Gastroesophageal sphincter (tissue), 4 donors: Measurements from ENCODE around the gene SYCE1. TPM values are rescaled to one million over a fixed set of nuclear protein-coding genes. Genes with fewer than 3 reads are reported as not detected.
A peak's percentile ranks its signal among the peaks of the same experiment; 100 is the strongest.

Source experiments
- ATAC-seq: fragments of 150-250 bp; one replicate; pipeline ENCODE4 v1.9.1; 2016; ENCODE audit warnings: mild to moderate bottlenecking, moderate library complexity
- H3K27ac ChIP-seq, 4 donors: fragments of 200-600 bp; sonication (generic) in 3 of 4; 1 replicate in 3 of 4; 2 replicates in 1 of 4; pipeline ENCODE4 v1.5.1; 2016 to 2019
- H3K27me3 ChIP-seq: fragments of 200-600 bp; sonication (generic); one replicate; pipeline ENCODE4 v1.5.1; 2019
- H3K36me3 ChIP-seq, 2 donors: fragments of 200-600 bp; sonication (generic); one replicate each; pipeline ENCODE4 v1.5.1; 2019; ENCODE audit warnings: control low read depth in 1 of 2
- H3K4me1 ChIP-seq, 3 donors: fragments of 200-600 bp; sonication (generic); 1 replicate in 2 of 3; 2 replicates in 1 of 3; pipeline ENCODE4 v1.5.1; 2016 to 2019; ENCODE audit warnings: control low read depth in 2 of 3
- H3K4me3 ChIP-seq, 2 donors: fragments of 200-600 bp; sonication (generic); one replicate each; pipeline ENCODE4 v1.5.1; 2019; ENCODE audit warnings: mild to moderate bottlenecking in 1 of 2, moderate library complexity in 1 of 2
- H3K9me3 ChIP-seq, 3 donors: fragments of 200-600 bp; sonication (generic); one replicate each; pipeline ENCODE4 v1.5.1; 2017 to 2019; ENCODE audit warnings: control low read depth in 2 of 3
- CTCF ChIP-seq, 4 experiments: fragments of 200-600 bp in 2 of 4; fragments of 450-650 bp in 2 of 4; sonication (generic) in 1 of 4; IDR thresholded peaks; one replicate each; pipeline ENCODE4 v1.5.1; 2017 to 2019; ENCODE audit warnings: antibody characterized with exemption in 4 of 4, mild to moderate bottlenecking in 2 of 4, moderate library complexity in 2 of 4
- EP300 ChIP-seq: sonication (generic); formaldehyde crosslinking; IDR thresholded peaks from one replicate; pipeline ENCODE4 v1.6.1; 2017; ENCODE audit warnings: antibody characterized with exemption, mild to moderate bottlenecking
- POLR2A ChIP-seq, 2 donors: fragments of 450-650 bp; IDR thresholded peaks; one replicate each; pipeline ENCODE4 v1.6.1; 2017; ENCODE audit warnings: antibody characterized with exemption in 2 of 2, mild to moderate bottlenecking in 2 of 2, moderate library complexity in 1 of 2
- POLR2AphosphoS5 ChIP-seq: sonication (generic); formaldehyde crosslinking; IDR thresholded peaks from one replicate; pipeline ENCODE4 v1.6.1; 2017; ENCODE audit warnings: antibody characterized with exemption
- WGBS, 2 donors: methylation state at CpG; one replicate each; pipeline ENCODE4 v1.1.5; 2018; ENCODE audit warnings: low coverage in 1 of 2; 5-methylcytosine and 5-hydroxymethylcytosine counted together
- total RNA-seq, 4 donors: library from RNA; depleted of rRNA; stranded (reverse); fragments of >200 nt; gene quantifications; one replicate each; pipeline ENCODE4 v1.1.0, GENCODE V29; 2016

The SYCE1 gene
- total RNA-seq, 4 donors from 2014 or later, result 0.39 to 10.4 TPM; not detected in 2

- peaks cover 16% of the 10 kb centered on the region for H3K27me3 ChIP-seq
- H3K36me3 ChIP-seq, result peaks cover 0 to 42% of the 10 kb centered on the region in 2 donors
- H3K9me3 ChIP-seq, result no peaks in the 10 kb centered on the region
- peaks cover 0 to 4% (median 0%) of the 10 kb centered on the region in 3 donors for H3K4me1 ChIP-seq
- ATAC-seq, result no peak
- 58 to 85% methylated on average over 2 to 5 of the region's 7 CpGs for WGBS, 2 donors
- no peak overlapping the region for H3K4me3 ChIP-seq
- TF ChIP-seq CTCF (IDR thresholded peaks at IDR 0.05) (no peak), EP300 (no peak), POLR2AphosphoS5 (no peak), POLR2A (IDR thresholded peaks at IDR 0.05) (no peak)
- H3K27ac ChIP-seq, result no peak overlapping the region
Observed at GRCh38 chr10:133534417-133534816, 31.0 kb downstream of the SYCE1 start.

GRCh38 chr10:133532871-133533270 is 32.5 kb downstream of the SYCE1 start:
- Histone ChIP-seq H3K4me3 (no peak overlapping the region), H3K9me3 (no peaks in the 10 kb centered on the region), H3K27ac (no peak overlapping the region), H3K36me3 (peaks cover 0 to 34% of the 10 kb centered on the region in 2 donors), H3K4me1 (peaks cover 0 to 19% (median 8%) of the 10 kb centered on the region in 3 donors), H3K27me3 (peaks cover 29% of the 10 kb centered on the region)
- ATAC-seq, result no peak
- TF ChIP-seq EP300 (no peak), POLR2A (IDR thresholded peaks at IDR 0.05) (no peak), CTCF (IDR thresholded peaks at IDR 0.05) (no peak), POLR2AphosphoS5 (no peak)
- 69% methylated on average over 6 of the region's 7 CpGs; no CpG with 5 or more reads in 1 of the 2 donors for WGBS, 2 donors

GRCh38 chr10:133530506-133530905 is 34.9 kb downstream of the SYCE1 start:
- Histone ChIP-seq H3K27ac (no peak overlapping the region), H3K27me3 (peaks cover 45% of the 10 kb centered on the region), H3K36me3 (peaks cover 0 to 24% of the 10 kb centered on the region in 2 donors), H3K9me3 (no peaks in the 10 kb centered on the region), H3K4me1 (peaks cover 0 to 23% (median 8%) of the 10 kb centered on the region in 3 donors), H3K4me3 (no peak overlapping the region)
- ATAC-seq, result no peak
- no peak for TF ChIP-seq EP300
- TF ChIP-seq POLR2A (IDR thresholded peaks at IDR 0.05), result no peak
- no peak for TF ChIP-seq CTCF (IDR thresholded peaks at IDR 0.05)
- no peak for TF ChIP-seq POLR2AphosphoS5
- 60 to 61% methylated on average over 5 of the region's 9 CpGs for WGBS, 2 donors

GRCh38 chr10:133529576-133529946 is 35.8 kb downstream of the SYCE1 start:
- Histone ChIP-seq H3K4me3 (no peak overlapping the region), H3K4me1 (peaks cover 0 to 23% (median 8%) of the 10 kb centered on the region in 3 donors), H3K9me3 (peaks cover 0 to under 1% (median 0%) of the 10 kb centered on the region in 3 donors), H3K27me3 (peaks cover 46% of the 10 kb centered on the region), H3K27ac (no peak overlapping the region), H3K36me3 (peaks cover 0 to 24% of the 10 kb centered on the region in 2 donors)
- no peak for ATAC-seq
- TF ChIP-seq EP300 (no peak), CTCF (IDR thresholded peaks at IDR 0.05) (no peak), POLR2A (IDR thresholded peaks at IDR 0.05) (no peak), POLR2AphosphoS5 (no peak)
- WGBS, 2 donors, result 20% methylated on average over 3 of the region's 26 CpGs; no CpG with 5 or more reads in 1 of the 2 donors

- Histone ChIP-seq H3K36me3 (peaks cover 0 to 23% of the 10 kb centered on the region in 2 donors), H3K9me3 (peaks cover 0 to 6% (median 0%) of the 10 kb centered on the region in 3 donors), H3K4me1 (peaks cover 0 to 23% (median 8%) of the 10 kb centered on the region in 3 donors), H3K27ac (no peak overlapping the region), H3K27me3 (peaks cover 46% of the 10 kb centered on the region), H3K4me3 (peak overlapping the region in 1 of 2 donors; percentile 35)
- TF ChIP-seq CTCF (IDR thresholded peaks at IDR 0.05) (no peak), EP300 (no peak), POLR2AphosphoS5 (no peak), POLR2A (IDR thresholded peaks at IDR 0.05) (no peak)
- WGBS, 2 donors, result 1 to 5% methylated on average over 11 to 14 of the region's 37 CpGs
- ATAC-seq, result no peak
Observed at GRCh38 chr10:133528845-133529575, 36.4 kb downstream of the SYCE1 start.
